NT2/D1 (cell line): ENCODE results near the gene TCF4.

ENCODE experiments used
- SUZ12 ChIP-seq: IDR thresholded peaks from 2 replicates; pipeline ENCODE4 v1.6.1; 2011; ENCODE audit not compliant: insufficient read length, insufficient read depth; ENCODE audit errors: extremely low read depth
- YY1 ChIP-seq: IDR thresholded peaks from 2 replicates; pipeline ENCODE4 v1.6.1; 2011; ENCODE audit not compliant: insufficient read length, insufficient read depth

GRCh38 chr18:55376387-55376786 is 211.6 kb downstream of the TCF4 start:
- TF ChIP-seq YY1 (no peak), SUZ12 (no peak)
